Mesenchymal stem cell (in vitro differentiated cells and primary cell): ENCODE measurements around the gene COG4.

Experiments used
- DNase-seq: peaks from one replicate; pipeline ENCODE4 v3.0.0-alpha.2; 2013
- H2AFZ ChIP-seq: one replicate; pipeline ENCODE4 v1.6.1; 2013; ENCODE audit warnings: low read depth, mild to moderate bottlenecking, control low read depth, inconsistent platforms, low read length, moderate library complexity
- H2AK5ac ChIP-seq: 2 replicates; pipeline ENCODE4 v1.6.1; 2013; ENCODE audit warnings: low read length, moderate library complexity, mild to moderate bottlenecking, inconsistent platforms; ENCODE audit not compliant: severe bottlenecking
- H2BK120ac ChIP-seq: one replicate; pipeline ENCODE4 v1.6.1; 2013; ENCODE audit warnings: low read depth, mild to moderate bottlenecking, inconsistent platforms, low read length, moderate library complexity
- H2BK12ac ChIP-seq, 2 experiments: one replicate each; pipeline ENCODE4 v1.6.1; 2013; ENCODE audit warnings: inconsistent platforms in 2 of 2, low read length in 2 of 2, mild to moderate bottlenecking in 2 of 2, moderate library complexity in 2 of 2, control low read depth in 1 of 2
- H2BK15ac ChIP-seq: one replicate; pipeline ENCODE4 v1.6.1; 2013; ENCODE audit warnings: mild to moderate bottlenecking, low read depth, inconsistent platforms; ENCODE audit not compliant: poor library complexity, severe bottlenecking
- H2BK5ac ChIP-seq: 2 replicates; pipeline ENCODE4 v1.6.1; 2013; ENCODE audit warnings: low read depth, mild to moderate bottlenecking, low read length, control low read depth, inconsistent platforms; ENCODE audit not compliant: poor library complexity, severe bottlenecking
- H3K14ac ChIP-seq, 2 experiments: one replicate each; pipeline ENCODE4 v1.6.1; 2013; ENCODE audit warnings: inconsistent platforms in 2 of 2, low read length in 2 of 2, control low read depth in 1 of 2, mild to moderate bottlenecking in 1 of 2, moderate library complexity in 1 of 2
- H3K18ac ChIP-seq, 2 experiments: one replicate each; pipeline ENCODE4 v1.6.1; 2013; ENCODE audit warnings: inconsistent platforms in 2 of 2, low read length in 2 of 2, control low read depth in 1 of 2, low read depth in 1 of 2, mild to moderate bottlenecking in 1 of 2
- H3K23ac ChIP-seq, 2 experiments: one replicate each; pipeline ENCODE4 v1.6.1; 2013; ENCODE audit warnings: inconsistent platforms in 2 of 2, low read length in 2 of 2, mild to moderate bottlenecking in 2 of 2, moderate library complexity in 2 of 2, control low read depth in 1 of 2
- H3K27ac ChIP-seq: 2 replicates; pipeline ENCODE4 v1.5.1; 2013; ENCODE audit warnings: mild to moderate bottlenecking, moderate library complexity, low read length, control low read depth, inconsistent platforms; ENCODE audit not compliant: poor library complexity, severe bottlenecking
- H3K27me3 ChIP-seq, 2 experiments: 2 replicates each; pipeline versions ENCODE4 v1.6.1 to v1.7.0; 2013; ENCODE audit warnings: low read length in 2 of 2, mild to moderate bottlenecking in 2 of 2, moderate library complexity in 2 of 2, control low read depth in 1 of 2, inconsistent platforms in 1 of 2; ENCODE audit not compliant: control insufficient read depth in 1 of 2, insufficient read depth in 1 of 2
- H3K36me3 ChIP-seq, 2 experiments: 2 replicates each; pipeline versions ENCODE4 v1.6.1 to v1.7.0; 2013; ENCODE audit warnings: low read length in 2 of 2, control low read depth in 1 of 2, inconsistent platforms in 1 of 2, low read depth in 1 of 2, mild to moderate bottlenecking in 1 of 2; ENCODE audit not compliant: insufficient read depth in 2 of 2, control insufficient read depth in 1 of 2
- H3K4ac ChIP-seq, 2 experiments: one replicate each; pipeline ENCODE4 v1.6.1; 2013; ENCODE audit warnings: inconsistent platforms in 2 of 2, low read length in 2 of 2, mild to moderate bottlenecking in 2 of 2, moderate library complexity in 2 of 2, control low read depth in 1 of 2, low read depth in 1 of 2
- H3K4me1 ChIP-seq: 2 replicates; pipeline ENCODE4 v1.6.1; 2013; ENCODE audit warnings: low read depth, low read length, control low read depth; ENCODE audit not compliant: control insufficient read depth, insufficient read depth
- H3K4me2 ChIP-seq: 2 replicates; pipeline ENCODE4 v1.6.1; 2013; ENCODE audit warnings: low read length, mild to moderate bottlenecking, inconsistent platforms; ENCODE audit not compliant: poor library complexity, severe bottlenecking
- H3K4me3 ChIP-seq, 2 experiments: 2 replicates each; pipeline versions ENCODE4 v1.5.1 to v1.7.0; 2013; ENCODE audit warnings: low read length in 2 of 2, mild to moderate bottlenecking in 2 of 2, control low read depth in 1 of 2, low read depth in 1 of 2; ENCODE audit not compliant: insufficient read depth in 1 of 2
- H3K79me1 ChIP-seq: replicated peaks from 2 replicates; pipeline ENCODE4 v1.6.1; 2013; ENCODE audit warnings: mild to moderate bottlenecking, control low read depth, low read length, inconsistent platforms; ENCODE audit not compliant: poor library complexity, severe bottlenecking
- H3K9ac ChIP-seq: 2 replicates; pipeline ENCODE4 v1.7.0; 2013; ENCODE audit warnings: mild to moderate bottlenecking, low read length, moderate library complexity
- H3K9me3 ChIP-seq: 2 replicates; pipeline ENCODE4 v1.7.0; 2013; ENCODE audit warnings: mild to moderate bottlenecking, low read length; ENCODE audit not compliant: control insufficient read depth
- H4K8ac ChIP-seq: one replicate; pipeline ENCODE4 v1.6.1; 2013; ENCODE audit warnings: inconsistent platforms, mild to moderate bottlenecking, low read length, moderate library complexity
- H4K91ac ChIP-seq: one replicate; pipeline ENCODE4 v1.6.1; 2013; ENCODE audit warnings: mild to moderate bottlenecking, low read length, inconsistent platforms
- WGBS: methylation state at CpG from one replicate; pipeline ENCODE4 v1.1.7; 2013; ENCODE audit warnings: mixed read lengths; 5-methylcytosine and 5-hydroxymethylcytosine counted together

COG4 gene

GRCh38 chr16:70444249-70445063 lies 78.9 kb downstream of the COG4 start:
- Histone ChIP-seq H3K23ac (no peak overlapping the region), H3K4me1 (peaks cover 6% of the 10 kb centered on the region), H2AFZ (no peak overlapping the region), H2BK12ac (no peak overlapping the region), H2BK5ac (no peak overlapping the region), H4K91ac (no peak overlapping the region), H3K27ac (no peak overlapping the region), H3K9ac (no peak overlapping the region), H3K9me3 (no peaks in the 10 kb centered on the region), H3K14ac (no peak overlapping the region), H3K4ac (no peak overlapping the region), H3K36me3 (no peaks in the 10 kb centered on the region), H3K18ac (peak overlapping the region in 1 of 2 experiments; percentile 43), H3K79me1 (no peaks in the 10 kb centered on the region), H3K27me3 (no peaks in the 10 kb centered on the region), H2BK120ac (no peak overlapping the region), H4K8ac (no peak overlapping the region), H3K4me3 (no peak overlapping the region), H2BK15ac (no peak overlapping the region), H2AK5ac (no peak overlapping the region), H3K4me2 (no peak overlapping the region)
- WGBS, result 93% methylated on average over 2 of the region's 4 CpGs
- DNase-seq, result no peak

DNA sequence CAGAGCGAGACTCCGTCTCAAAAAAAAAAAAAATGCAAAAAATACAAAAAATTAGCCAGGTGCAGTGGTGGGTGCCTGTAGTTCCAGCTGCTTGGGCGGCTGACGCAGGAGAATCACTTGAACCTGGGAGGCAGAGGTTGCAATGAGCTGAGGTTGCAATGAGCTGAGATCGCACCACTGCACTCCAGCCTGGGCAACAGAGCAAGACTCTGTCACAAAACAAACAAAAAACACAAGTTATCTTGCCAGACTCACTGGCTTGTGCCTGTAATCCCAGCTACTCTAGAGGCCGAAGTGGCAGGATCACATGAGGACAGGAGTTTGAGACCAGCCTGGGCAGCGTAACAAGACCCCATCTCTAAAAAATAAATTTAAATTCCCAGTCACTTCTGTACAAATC lies 81.0 kb downstream of the COG4 start:
- H2BK120ac ChIP-seq, result no peak overlapping the region
- 97% methylated on average over 7 of the region's 7 CpGs for WGBS
- H2BK12ac ChIP-seq, result no peak overlapping the region
- H3K4me1 ChIP-seq, result peaks cover 13% of the 10 kb centered on the region
- H2BK5ac ChIP-seq, result no peak overlapping the region
- no peak for DNase-seq
- no peak overlapping the region for H3K18ac ChIP-seq
- H3K4me2 ChIP-seq, result no peak overlapping the region
- no peaks in the 10 kb centered on the region for H3K27me3 ChIP-seq
- no peak overlapping the region for H2AFZ ChIP-seq
- no peaks in the 10 kb centered on the region for H3K79me1 ChIP-seq
- no peaks in the 10 kb centered on the region for H3K36me3 ChIP-seq
- H3K27ac ChIP-seq, result no peak overlapping the region
- H3K9me3 ChIP-seq, result no peaks in the 10 kb centered on the region
- no peak overlapping the region for H4K8ac ChIP-seq
- no peak overlapping the region for H4K91ac ChIP-seq
- no peak overlapping the region for H3K23ac ChIP-seq
- no peak overlapping the region for H3K4ac ChIP-seq
- no peak overlapping the region for H2AK5ac ChIP-seq
- H3K9ac ChIP-seq, result no peak overlapping the region
- no peak overlapping the region for H3K14ac ChIP-seq
- no peak overlapping the region for H2BK15ac ChIP-seq
- H3K4me3 ChIP-seq, result no peak overlapping the region

- H3K23ac ChIP-seq, result no peak overlapping the region
- H3K79me1 ChIP-seq, result no peaks in the 10 kb centered on the region
- H3K27me3 ChIP-seq, result no peaks in the 10 kb centered on the region
- peaks cover 16% of the 10 kb centered on the region for H3K4me1 ChIP-seq
- H3K18ac ChIP-seq, result no peak overlapping the region
- no peak overlapping the region for H3K4me3 ChIP-seq
- H2BK120ac ChIP-seq, result no peak overlapping the region
- no peak overlapping the region for H3K14ac ChIP-seq
- H2BK15ac ChIP-seq, result no peak overlapping the region
- H3K9ac ChIP-seq, result no peak overlapping the region
- DNase-seq, result peak; percentile 80
- H3K4me2 ChIP-seq, result no peak overlapping the region
- no peak overlapping the region for H4K8ac ChIP-seq
- H3K27ac ChIP-seq, result no peak overlapping the region
- no peaks in the 10 kb centered on the region for H3K36me3 ChIP-seq
- no peak overlapping the region for H4K91ac ChIP-seq
- H2AK5ac ChIP-seq, result no peak overlapping the region
- 86% methylated on average over 7 of the region's 8 CpGs for WGBS
- H3K4ac ChIP-seq, result no peak overlapping the region
- H2BK5ac ChIP-seq, result no peak overlapping the region
- no peaks in the 10 kb centered on the region for H3K9me3 ChIP-seq
- H2BK12ac ChIP-seq, result peak overlapping the region in 1 of 2 experiments; percentile 55
- no peak overlapping the region for H2AFZ ChIP-seq
Observed at GRCh38 chr16:70441406-70441990, 81.9 kb downstream of the COG4 start.

DNA sequence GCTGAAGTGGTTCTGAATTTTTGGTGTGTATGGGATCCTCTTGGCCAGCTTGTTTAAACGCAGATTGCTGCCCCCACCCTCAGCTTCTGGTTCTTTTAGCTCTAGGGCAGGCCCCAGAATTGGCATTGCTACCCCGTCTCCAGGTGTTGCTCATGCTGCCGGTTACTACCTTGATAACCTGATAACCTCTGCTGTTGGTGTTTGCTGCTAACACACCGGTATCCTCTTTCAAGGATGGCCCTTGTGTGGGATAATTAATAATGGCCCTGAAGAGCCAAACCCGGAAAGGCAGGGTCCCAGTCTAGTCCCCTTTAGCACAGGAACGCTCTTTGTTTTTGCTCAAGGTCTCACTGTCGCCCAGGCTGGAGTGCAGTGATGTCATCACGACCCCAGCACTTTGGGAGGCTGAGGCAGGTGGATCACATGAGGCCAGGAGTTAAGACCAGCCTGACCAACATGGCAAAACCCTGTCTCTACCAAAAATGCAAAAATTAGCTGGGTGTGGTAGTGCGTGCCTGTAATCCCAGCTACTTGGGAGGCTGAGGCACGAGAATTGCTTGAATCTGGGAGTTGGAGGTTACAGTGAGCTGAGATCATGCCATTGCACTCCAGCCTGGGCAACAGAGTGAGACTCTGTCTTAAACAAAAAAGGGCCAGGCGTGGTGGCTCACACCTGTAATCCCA lies 83.2 kb downstream of the COG4 start:
- Histone ChIP-seq H3K4me1 (peaks cover 18% of the 10 kb centered on the region), H2BK5ac (no peak overlapping the region), H3K23ac (no peak overlapping the region), H4K91ac (no peak overlapping the region), H2BK12ac (peak overlapping the region; percentile 18 to 80), H2AK5ac (peak overlapping the region; percentile 80), H3K27me3 (no peaks in the 10 kb centered on the region), H3K4me3 (peak overlapping the region in 1 of 2 experiments; percentile 87), H2BK120ac (peak overlapping the region; percentile 54), H3K18ac (no peak overlapping the region), H3K79me1 (no peaks in the 10 kb centered on the region), H4K8ac (peak overlapping the region; percentile 1), H3K27ac (no peak overlapping the region), H2BK15ac (no peak overlapping the region), H3K4ac (no peak overlapping the region), H2AFZ (peak overlapping the region; percentile 39), H3K36me3 (no peaks in the 10 kb centered on the region), H3K4me2 (no peak overlapping the region), H3K9me3 (no peaks in the 10 kb centered on the region), H3K14ac (no peak overlapping the region), H3K9ac (peak overlapping the region; percentile 88)
- 83% methylated on average over 11 of the region's 11 CpGs for WGBS
- DNase-seq, result no peak
